OCI-LY7 (cell line): ENCODE data around the gene PLEKHA5. TPM values are rescaled to one million over a fixed set of nuclear protein-coding genes. Genes with fewer than 3 reads are reported as not detected.
"Not testable (repeated sequence)": the region's sequence is repeated elsewhere in the genome, so short reads cannot be mapped to it uniquely, and the experiment has no call there.

ENCODE experiments used
- BruUV-seq: library from RNA; stranded (reverse); fragments of 400-500 nt; replicated peaks from 2 replicates; lab custom pipeline; 2021; lab: Mats Ljungman, UMichigan
- CTCF ChIA-PET: fragments of 300-600 bp; sonication (Branson Sonifier 250); formaldehyde crosslinking; loops from one replicate; lab custom pipeline; 2022; ENCODE audit warnings: antibody characterized with exemption; ENCODE audit not compliant: unreplicated experiment; lab: Charles Lee
- POLR2A ChIA-PET: fragments of 300-600 bp; sonication (Branson Sonifier 250); formaldehyde crosslinking; loops from one replicate; lab custom pipeline; 2022; ENCODE audit warnings: antibody characterized with exemption; lab: Charles Lee
- DNase-seq: peaks from one replicate; pipeline ENCODE4 v3.0.0-alpha.2; 2015; ENCODE audit warnings: low spot score
- H2AFZ ChIP-seq: fragments of 200-600 bp; sonication (generic), shearing (Covaris generic); 2 replicates; pipeline ENCODE4 v1.6.1; 2014; ENCODE audit warnings: mild to moderate bottlenecking, antibody characterized with exemption, low read length, moderate library complexity
- H3K27ac ChIP-seq: fragments of 200-600 bp; sonication (generic); 2 replicates; pipeline ENCODE4 v1.5.1; 2014; ENCODE audit warnings: mixed run types, low read depth, mild to moderate bottlenecking, moderate library complexity, low read length, inconsistent platforms; ENCODE audit not compliant: poor library complexity, severe bottlenecking
- H3K36me3 ChIP-seq: fragments of 200-600 bp; sonication (generic); 2 replicates; pipeline ENCODE4 v1.6.1; 2014; ENCODE audit warnings: mild to moderate bottlenecking, antibody characterized with exemption, low read length, moderate library complexity, mixed read lengths; ENCODE audit not compliant: insufficient read depth
- H3K4me1 ChIP-seq: fragments of 200-600 bp; sonication (generic); 2 replicates; pipeline ENCODE4 v1.5.1; 2014; ENCODE audit warnings: mild to moderate bottlenecking, low read length; ENCODE audit not compliant: insufficient read depth, poor library complexity, severe bottlenecking
- H3K4me2 ChIP-seq: fragments of 200-600 bp; sonication (generic); 2 replicates; pipeline ENCODE4 v1.6.1; 2014; ENCODE audit warnings: mild to moderate bottlenecking, low read length
- H3K4me3 ChIP-seq: fragments of 200-600 bp; sonication (generic); 2 replicates; pipeline ENCODE4 v1.5.1; 2014; ENCODE audit warnings: mild to moderate bottlenecking, low read depth, low read length; ENCODE audit not compliant: poor library complexity, severe bottlenecking
- H3K79me2 ChIP-seq: fragments of 200-600 bp; sonication (generic); 2 replicates; pipeline ENCODE4 v1.6.1; 2016; ENCODE audit warnings: low read depth, mild to moderate bottlenecking, low read length, moderate library complexity, mixed read lengths; ENCODE audit not compliant: insufficient read depth
- H3K9me2 ChIP-seq: fragments of 200-600 bp; sonication (generic); 2 replicates; pipeline ENCODE4 v1.6.1; 2016; ENCODE audit warnings: mild to moderate bottlenecking, low read length, mixed read lengths; ENCODE audit not compliant: insufficient read depth
- H3K9me3 ChIP-seq: fragments of 200-600 bp; sonication (generic); 2 replicates; pipeline ENCODE4 v1.6.1; 2014; ENCODE audit warnings: mild to moderate bottlenecking, mixed run types, low read length, mixed read lengths
- H4K20me1 ChIP-seq: fragments of 200-600 bp; sonication (generic); 2 replicates; pipeline ENCODE4 v1.6.1; 2014; ENCODE audit warnings: mild to moderate bottlenecking, antibody characterized with exemption, low read length, moderate library complexity, mixed read lengths; ENCODE audit not compliant: insufficient read depth
- CTCF ChIP-seq: fragments of 200-600 bp; sonication (generic); conservative IDR thresholded peaks from 2 replicates; pipeline ENCODE4 v1.5.1; 2014; ENCODE audit warnings: mild to moderate bottlenecking, antibody characterized with exemption, low read length, moderate library complexity, mixed read lengths
- EZH2phosphoT487 ChIP-seq: fragments of 200-600 bp; sonication (generic); IDR thresholded peaks from 2 replicates; pipeline ENCODE4 v1.6.1; 2018; ENCODE audit warnings: low read depth, borderline replicate concordance, mild to moderate bottlenecking, mixed run types, antibody characterized with exemption, low read length, moderate library complexity, mixed read lengths
- intact Hi-C: fragments of 100-400 bp; cut with micrococcal nuclease; formaldehyde crosslinking; loops from one replicate; pipeline ENCODE4 v1.10.0; 2022; ENCODE audit not compliant: unreplicated experiment
- total RNA-seq, 2 experiments: library from RNA; depleted of rRNA in 1 of 2; stranded (reverse); fragments of >200 nt in 1 of 2; shearing (Covaris generic) in 1 of 2; gene quantifications; 2 replicates each; pipeline ENCODE4 v1.2.3, GENCODE V29; 2014 to 2022

PLEKHA5 gene
- total RNA-seq, 2 experiments from 2014 or later: 2.7 TPM; not detected in 1

DNA sequence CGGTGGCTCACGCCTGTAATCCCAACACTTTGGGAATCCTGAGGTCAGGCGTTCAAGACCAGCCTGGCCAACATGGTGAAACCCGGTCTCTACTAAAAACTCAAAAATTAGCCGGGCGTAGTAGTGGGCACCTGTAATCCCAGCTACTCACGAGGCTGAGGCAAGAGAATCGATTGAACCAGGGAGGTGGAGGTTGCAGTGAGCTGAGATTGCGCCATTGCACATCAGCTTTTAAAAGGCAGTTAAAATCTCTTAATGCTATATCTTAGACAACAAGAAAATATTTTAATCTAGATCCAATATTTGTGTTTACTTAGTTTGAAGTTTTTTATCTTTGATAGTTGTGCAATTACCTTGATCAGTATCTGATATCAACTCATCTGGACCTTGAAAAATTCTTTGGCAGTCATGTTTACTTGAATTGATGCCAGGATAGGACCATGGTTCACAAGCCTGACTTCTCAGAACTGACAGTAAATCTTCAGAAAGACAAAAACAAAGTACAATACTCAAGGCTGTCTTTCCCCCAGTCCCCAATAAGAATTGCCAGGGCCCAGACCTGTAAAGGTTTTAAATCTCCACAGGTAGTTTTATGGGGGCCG, 174.7 kb downstream of the PLEKHA5 start:
- no peaks in the 10 kb centered on the region for H3K4me1 ChIP-seq
- H3K9me2 ChIP-seq: no peaks in the 10 kb centered on the region
- ChIA-PET CTCF (no interaction called here), POLR2A (no interaction called here)
- H3K36me3 ChIP-seq: no peaks in the 10 kb centered on the region
- H3K4me3 ChIP-seq: no peak overlapping the region
- H3K27ac ChIP-seq: no peak overlapping the region
- H3K4me2 ChIP-seq: no peak overlapping the region
- DNase-seq: no peak
- TF ChIP-seq CTCF (no peak), EZH2phosphoT487 (no peak)
- H4K20me1 ChIP-seq: no peaks in the 10 kb centered on the region
- no peak overlapping the region for H2AFZ ChIP-seq
- BruUV-seq: no TSS peak
- intact Hi-C loops: no loop called here
- no peaks in the 10 kb centered on the region for H3K79me2 ChIP-seq
- no peaks in the 10 kb centered on the region for H3K9me3 ChIP-seq

- DNase-seq, H3K9me2 ChIP-seq, CTCF ChIA-PET, H3K4me2 ChIP-seq, H3K27ac ChIP-seq, H3K79me2 ChIP-seq, intact Hi-C loops, H4K20me1 ChIP-seq, H3K4me3 ChIP-seq, H2AFZ ChIP-seq, H3K36me3 ChIP-seq, BruUV-seq, H3K4me1 ChIP-seq, H3K9me3 ChIP-seq: not testable (repeated sequence)
- POLR2A ChIA-PET: interaction anchor here (0.7 kb wide), 1 partner anchor 15 kb away, joined by 3 read pairs; no protein-coding TSS in a partner anchor
Observed at GRCh38 chr12:19305621-19306020, 176.1 kb downstream of the PLEKHA5 start.

DNA sequence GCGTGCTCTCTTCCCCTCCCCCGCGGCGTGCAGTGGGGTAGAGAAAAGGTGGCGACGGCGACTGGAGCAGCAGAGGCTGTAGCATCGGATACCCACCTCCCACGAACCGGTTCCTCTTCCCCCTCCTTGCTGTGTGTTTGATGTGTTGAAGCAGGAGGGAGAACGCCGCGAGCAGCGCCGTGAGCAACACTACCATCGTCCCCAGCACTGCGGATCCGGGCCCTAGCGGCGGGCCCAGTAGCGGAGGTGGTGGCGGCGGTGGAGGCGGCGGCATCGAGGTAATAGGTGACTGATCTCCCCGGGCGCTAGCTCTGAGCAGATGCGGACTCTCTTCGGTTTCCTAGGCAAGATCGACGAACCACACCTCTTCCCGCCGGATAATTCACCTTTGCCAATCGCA, 176.8 kb downstream of the PLEKHA5 start:
- H3K9me2 ChIP-seq: no peaks in the 10 kb centered on the region
- H3K4me1 ChIP-seq: no peaks in the 10 kb centered on the region
- no peaks in the 10 kb centered on the region for H3K36me3 ChIP-seq
- H3K27ac ChIP-seq: no peak overlapping the region
- CTCF ChIA-PET: no interaction called here
- no peak for DNase-seq
- POLR2A ChIA-PET: interaction anchor here (0.7 kb wide), 2 partner anchors 15 to 1925 kb away, joined by 3 to 4 read pairs; no protein-coding TSS in a partner anchor
- H3K4me3 ChIP-seq: no peak overlapping the region
- intact Hi-C loops: no loop called here
- no peak overlapping the region for H2AFZ ChIP-seq
- TF ChIP-seq CTCF (no peak), EZH2phosphoT487 (no peak)
- H3K4me2 ChIP-seq: no peak overlapping the region
- H3K9me3 ChIP-seq: no peaks in the 10 kb centered on the region
- H4K20me1 ChIP-seq: no peaks in the 10 kb centered on the region
- no TSS peak for BruUV-seq
- H3K79me2 ChIP-seq: no peaks in the 10 kb centered on the region
